ENCODE measurements around the gene HOXD13.

Gene HOXD13

DNA sequence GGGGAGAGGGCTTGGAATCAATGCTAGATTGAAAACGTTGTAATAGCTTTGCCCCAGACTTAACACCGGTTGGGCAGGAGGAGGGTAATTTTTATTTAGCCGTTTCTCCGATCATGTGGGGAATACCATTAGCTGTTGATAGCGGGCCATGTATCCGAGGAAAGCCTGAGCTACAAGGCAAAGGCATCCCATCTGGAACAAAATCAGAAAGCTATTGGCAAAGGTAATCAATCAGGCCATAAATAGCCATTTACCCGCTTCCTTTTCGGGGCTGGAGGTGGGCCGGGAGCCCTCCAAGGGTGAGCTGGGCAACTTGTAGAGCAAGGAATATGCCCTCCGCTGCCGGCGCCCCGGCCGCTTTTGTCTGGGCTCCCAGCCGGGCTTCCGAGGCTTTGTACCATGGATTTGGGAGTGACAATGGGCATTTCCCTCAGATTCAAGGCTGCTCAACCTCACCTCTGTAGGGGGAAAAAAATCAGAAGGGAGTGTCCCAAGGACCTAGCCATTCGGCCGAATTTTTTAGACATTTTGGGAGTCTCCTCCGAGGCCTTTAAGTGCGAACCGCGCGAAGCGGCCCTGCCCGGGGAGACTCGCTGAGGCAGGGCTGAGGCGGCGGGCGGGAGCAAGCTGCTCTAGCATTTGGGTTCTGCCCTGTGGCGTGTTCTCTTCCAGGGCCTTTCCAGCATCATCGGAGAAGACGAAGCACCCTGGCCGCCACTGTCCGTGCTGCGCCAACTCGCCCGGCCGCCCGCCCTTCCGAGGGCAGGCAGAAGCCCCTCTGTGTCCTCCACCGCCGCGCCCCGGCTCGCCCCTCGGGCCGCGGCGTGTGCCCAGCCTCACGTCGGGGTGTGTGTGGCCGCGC lies 28.9 kb downstream of the HOXD13 start:
- no peak for DNase-seq

- DNase-seq: no peak
These were observed 29.6 kb downstream of the HOXD13 start for GRCh38 chr2:176122052-176122682.

GRCh38 chr2:176122683-176123410 lies 30.3 kb downstream of the HOXD13 start, which contains the start of gene HOXD9:
Gene HOXD9 (plus strand): TSS chr2:176122719. CDS start chr2:176122769, 50 bp downstream.
- no peak for DNase-seq

DNA sequence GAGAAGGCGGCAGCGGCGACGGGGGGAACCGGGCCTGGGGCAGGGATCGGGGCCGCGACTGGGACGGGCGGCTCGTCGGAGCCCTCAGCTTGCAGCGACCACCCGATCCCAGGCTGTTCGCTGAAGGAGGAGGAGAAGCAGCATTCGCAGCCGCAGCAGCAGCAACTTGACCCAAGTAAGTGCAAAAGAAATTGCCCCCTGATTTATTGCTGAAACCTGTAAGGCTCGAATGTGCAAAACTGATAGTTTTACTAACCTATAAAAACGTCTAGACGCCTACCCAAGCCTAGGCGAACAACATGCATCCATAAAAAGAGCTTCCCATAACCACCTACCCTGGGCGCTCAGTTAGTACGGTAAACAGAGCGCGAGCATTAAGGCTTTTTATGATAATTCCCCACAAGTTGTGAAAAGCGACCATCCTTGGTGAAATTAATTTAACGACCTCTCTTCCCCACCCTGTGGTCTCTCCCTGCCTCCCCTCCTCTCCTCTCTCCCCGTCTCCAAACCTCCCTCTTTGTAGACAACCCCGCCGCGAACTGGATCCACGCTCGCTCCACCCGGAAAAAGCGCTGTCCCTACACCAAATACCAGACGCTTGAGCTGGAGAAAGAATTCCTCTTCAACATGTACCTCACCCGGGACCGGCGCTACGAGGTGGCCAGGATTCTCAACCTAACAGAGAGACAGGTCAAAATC lies 31.0 kb downstream of the HOXD13 start:
- DNase-seq: no peak

GRCh38 chr2:176124110-176124946 lies 31.8 kb downstream of the HOXD13 start:
- DNase-seq: no peak

- no peak for DNase-seq
These were observed 32.6 kb downstream of the HOXD13 start for GRCh38 chr2:176124947-176125771.

GRCh38 chr2:176125772-176126054 lies 33.2 kb downstream of the HOXD13 start:
- DNase-seq: no peak

DNA sequence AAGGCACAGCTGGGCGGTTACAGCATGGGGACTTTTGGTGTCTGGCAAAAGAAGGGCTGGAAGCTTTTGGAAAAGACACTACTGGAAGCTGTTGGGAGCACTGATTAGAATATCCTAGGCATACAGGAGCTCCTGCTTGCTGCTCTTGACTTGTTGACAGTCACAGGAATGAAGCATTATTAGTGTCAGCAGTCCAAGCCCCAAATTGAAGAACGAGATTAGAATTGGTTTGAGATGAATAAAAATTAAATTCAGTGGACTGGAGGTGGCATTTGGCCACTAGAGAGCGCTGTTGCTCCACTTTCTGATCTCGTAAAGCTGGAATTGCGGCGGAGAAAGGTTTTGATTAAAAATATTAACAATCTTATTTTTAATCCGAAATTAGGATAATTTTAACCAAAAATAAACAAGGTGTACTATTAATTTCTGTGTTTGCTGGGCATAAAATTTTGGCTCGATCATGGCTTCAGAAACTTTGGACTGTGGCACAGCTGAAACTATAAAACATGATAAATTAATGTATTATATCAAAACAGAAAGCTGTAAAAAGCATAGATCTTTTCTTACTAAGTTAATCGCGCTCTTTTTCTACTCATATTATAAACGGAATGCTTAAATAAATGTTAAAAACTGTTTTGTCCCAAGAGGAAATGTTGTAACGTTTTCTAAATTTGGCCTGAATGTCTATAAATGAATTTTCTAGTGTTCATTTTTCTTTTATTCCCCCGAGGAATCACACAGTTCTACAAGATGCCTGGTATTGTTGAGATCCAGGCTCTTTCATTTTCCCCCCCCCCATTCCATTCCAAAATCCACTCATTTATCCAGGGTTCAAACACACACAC lies 34.6 kb downstream of the HOXD13 start:
- peak; percentile 34 for DNase-seq

- no peak for DNase-seq
These were observed 35.2 kb downstream of the HOXD13 start for GRCh38 chr2:176127774-176128072.

DNA sequence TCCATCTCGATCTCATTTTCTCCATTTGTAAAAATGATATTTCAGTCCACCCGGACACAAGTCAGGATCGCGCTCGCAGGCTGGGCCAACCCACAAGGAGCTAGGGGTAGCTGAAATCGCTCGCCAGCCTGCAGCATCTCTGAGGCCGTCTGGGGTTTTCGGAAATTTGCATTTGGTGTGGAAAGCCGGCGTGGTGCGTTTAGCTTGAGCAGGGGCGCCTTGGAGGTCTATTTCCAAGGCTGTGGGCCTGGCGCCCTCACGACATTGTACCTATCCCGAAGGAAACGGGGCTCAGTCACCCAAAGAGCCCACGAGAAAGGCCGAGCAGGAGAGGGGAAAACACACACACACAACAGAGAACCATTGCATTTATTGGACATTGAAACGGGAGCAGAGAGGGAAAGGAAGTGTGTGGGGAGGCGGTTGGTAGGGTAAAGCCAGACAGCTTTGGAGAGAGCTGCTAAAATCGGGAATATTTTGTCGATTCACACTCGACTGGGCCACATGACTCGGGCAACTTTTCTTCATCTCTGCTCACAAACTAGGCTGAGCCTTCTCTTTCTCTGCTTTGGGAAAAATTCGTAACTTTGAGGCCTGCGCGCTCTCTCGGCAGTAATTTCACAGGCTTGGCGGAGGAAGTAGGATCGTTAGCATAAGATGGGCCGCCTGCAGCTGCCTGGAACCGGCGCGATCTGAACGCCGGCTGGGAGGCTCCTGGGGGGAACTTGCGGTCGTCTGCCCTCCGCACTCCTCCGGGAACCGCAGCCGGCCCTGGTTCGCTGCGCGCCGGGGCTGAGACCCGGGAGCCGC lies 35.9 kb downstream of the HOXD13 start:
- DNase-seq: no peak

DNA sequence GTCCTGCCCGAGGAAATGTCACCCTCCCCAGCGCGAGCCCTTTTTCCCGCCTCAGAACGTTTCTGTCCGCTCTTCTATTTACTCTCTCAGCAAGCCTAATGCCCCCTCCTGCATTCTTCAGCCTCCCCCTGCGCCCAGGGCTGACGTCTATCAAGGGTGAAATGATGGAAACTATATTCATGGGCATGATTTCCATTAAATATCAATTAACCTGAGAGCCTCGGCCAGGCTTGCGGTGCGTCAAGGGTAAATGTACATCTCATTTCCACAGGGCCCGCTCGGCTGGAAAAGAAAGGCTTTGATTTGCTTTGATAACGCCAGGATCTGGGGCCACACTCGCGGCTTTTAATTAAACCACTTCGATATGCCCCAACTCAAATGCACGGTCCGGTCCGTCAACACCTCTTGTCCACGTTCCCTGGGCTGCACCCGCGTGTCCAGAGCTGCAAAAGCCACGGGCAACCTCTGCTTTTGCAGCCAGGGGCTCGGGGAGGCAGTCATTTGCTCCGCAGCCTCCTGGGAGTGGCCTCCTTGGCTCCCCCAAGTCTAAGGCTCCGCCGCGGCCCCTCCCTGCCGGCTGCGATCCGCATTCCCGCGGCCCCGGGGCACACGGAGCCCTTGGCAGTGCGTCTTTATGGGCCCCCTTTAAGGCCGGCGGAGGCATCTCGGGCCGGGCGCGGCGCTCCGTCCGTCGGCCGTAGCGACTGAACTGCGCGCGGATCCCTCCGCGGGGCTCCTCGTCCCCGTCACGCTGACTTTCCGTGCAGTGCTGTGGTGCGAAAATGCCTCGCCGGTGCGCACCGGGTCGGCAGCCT lies 36.7 kb downstream of the HOXD13 start, which contains the start of gene HOXD8:
Gene HOXD8 (plus strand): TSS at position 724 of the 815 bp plus-strand sequence. CDS start 662 bp downstream, outside the sequence.
- no peak for DNase-seq

- DNase-seq: no peak
These were observed 37.3 kb downstream of the HOXD13 start for GRCh38 chr2:176129813-176130146.

DNA sequence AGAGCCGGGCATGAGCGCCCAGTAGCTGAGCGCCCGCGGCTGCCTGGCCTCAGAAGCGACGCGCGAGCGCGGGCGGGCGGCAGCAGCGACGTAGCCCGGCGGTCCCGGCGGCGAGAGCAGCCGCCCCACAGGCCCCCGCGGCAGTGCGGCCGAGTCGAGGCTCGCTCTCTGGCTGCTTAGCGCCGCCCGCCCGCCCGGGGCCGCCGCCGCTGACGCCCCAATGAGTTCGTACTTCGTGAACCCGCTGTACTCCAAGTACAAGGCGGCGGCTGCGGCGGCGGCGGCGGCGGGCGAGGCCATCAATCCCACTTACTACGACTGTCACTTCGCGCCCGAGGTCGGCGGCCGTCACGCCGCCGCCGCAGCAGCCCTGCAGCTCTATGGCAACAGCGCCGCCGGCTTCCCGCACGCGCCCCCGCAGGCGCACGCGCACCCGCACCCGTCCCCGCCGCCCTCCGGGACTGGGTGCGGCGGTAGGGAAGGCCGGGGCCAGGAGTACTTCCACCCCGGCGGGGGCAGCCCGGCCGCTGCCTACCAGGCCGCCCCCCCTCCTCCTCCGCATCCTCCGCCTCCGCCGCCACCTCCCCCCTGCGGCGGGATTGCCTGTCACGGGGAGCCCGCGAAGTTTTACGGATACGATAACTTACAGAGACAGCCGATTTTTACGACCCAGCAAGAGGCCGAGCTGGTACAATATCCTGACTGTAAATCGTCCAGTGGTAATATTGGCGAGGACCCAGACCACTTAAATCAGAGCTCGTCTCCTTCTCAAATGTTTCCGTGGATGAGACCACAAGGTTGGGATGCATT lies 37.8 kb downstream of the HOXD13 start:
- peak; percentile 25 for DNase-seq

DNA sequence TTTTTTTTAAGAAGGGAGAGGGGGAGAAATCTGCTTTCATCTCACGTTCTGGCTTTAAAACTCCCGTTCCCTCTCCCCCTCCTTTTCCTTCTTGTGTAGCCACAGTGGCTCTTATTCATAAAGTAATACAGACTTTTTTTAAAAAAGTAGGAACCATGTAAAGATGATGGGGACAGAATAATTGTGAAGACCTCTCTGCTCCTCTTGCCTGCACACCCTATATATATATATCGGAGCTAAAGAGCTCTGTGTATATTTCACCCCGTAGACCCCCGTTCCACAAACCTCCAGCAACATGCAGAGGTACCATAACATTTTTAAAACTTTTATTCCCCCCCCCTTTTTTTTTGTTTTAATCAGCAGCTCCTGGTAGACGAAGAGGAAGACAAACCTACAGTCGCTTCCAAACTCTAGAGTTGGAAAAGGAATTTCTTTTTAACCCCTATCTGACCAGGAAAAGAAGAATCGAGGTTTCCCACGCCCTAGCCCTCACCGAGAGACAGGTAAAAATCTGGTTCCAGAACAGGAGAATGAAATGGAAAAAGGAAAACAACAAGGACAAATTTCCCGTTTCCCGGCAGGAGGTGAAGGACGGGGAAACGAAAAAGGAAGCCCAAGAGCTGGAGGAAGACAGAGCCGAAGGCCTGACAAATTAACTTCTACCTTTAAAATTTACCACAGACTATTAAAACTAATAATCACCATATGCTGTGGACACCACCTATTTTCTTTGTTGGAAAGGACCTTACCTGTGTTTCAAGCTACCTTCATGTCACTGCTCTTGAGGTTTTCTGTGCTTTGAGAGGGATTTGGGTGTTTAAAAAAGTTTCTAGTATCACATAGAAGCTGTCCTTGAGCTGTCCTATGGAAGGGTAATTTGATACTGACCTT lies 38.7 kb downstream of the HOXD13 start:
- DNase-seq: no peak

- no peak for DNase-seq
These were observed 39.3 kb downstream of the HOXD13 start for GRCh38 chr2:176131848-176132158.

DNA sequence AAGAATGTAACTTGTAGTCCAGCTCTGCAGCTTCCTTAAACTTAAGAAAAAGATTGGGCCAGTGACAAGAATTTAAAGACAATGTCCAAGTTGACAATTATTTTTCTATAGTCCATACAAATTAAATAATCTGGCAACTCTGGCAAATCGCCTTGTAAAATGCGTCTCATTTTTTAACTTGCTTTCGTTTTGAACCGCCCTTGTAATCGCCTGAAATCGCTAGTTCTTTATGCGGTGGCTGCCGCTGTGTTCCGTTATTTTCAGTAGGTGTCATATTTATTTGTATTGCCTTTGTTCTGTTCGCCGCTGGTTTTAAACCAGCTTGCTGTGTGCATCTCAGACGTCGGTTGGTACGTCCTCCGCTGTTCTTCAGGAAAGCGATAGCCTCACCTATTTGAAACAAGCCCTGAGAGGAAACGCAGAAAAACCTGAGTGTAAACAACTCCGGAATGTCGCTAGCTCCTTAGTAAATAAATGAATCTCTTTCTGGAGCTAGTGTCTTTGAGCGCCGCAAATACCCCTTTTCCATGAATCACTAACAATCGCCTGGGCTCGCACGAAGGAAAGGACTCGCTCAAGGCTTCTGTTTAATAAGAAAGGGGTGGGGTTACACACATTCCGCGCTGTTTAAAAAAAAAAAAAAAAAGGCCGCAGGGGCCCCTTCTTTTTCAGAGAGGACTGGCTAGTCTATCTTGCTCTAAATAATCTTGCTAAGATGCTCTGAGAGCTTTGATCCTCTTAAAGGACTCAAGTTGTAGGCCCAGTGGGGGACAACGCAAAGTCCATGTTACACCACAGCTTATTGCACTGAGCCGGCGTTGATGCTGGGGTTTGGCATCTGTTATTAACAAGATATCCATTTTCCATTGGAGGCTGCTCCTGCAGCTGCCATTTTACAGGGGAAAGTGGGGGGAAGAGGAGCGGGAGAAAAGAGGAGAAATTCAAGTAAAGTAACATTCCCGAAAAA lies 40.0 kb downstream of the HOXD13 start:
- no peak for DNase-seq
